ENCODE data around the gene ATP2C2. TPM values are rescaled to one million over a fixed set of nuclear protein-coding genes. Genes with fewer than 3 reads are reported as not detected.

Gene ATP2C2
- total and polyA plus RNA-seq, 8 donors = 1.1 to 141 (median 4.2) TPM; not detected in 2

DNA sequence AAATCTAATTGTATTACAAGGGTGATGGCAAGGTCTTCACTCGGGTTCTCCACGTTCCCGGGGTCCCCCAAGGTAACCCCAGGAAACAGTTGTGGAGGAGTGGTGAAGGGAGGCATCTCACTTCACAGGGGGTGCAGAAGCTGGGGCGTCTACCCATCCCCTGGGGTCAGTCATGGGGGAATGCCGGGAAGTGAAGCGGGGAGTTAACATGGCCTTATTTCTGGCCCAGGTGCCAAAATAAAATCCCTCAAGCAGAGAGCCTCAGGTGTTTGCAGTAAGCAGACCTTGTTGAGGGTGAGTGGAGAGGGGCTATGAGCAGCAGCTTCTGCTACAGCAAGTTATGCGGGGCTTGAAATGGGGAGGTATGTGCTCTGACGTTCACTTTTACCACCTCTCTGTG lies 9.0 kb upstream of the ATP2C2 start:
- Histone ChIP-seq H3K4me1 (peaks cover 0 to 16% (median 10%) of the 10 kb centered on the region in 4 donors), H3K27ac (no peak overlapping the region), H3K9me3 (no peaks in the 10 kb centered on the region), H3K27me3 (no peaks in the 10 kb centered on the region), H3K36me3 (no peaks in the 10 kb centered on the region), H3K4me3 (no peak overlapping the region)
- WGBS, 5 donors = 64 to 77% (median 69%) methylated on average over 7 to 8 of the region's 8 CpGs
- intact Hi-C loops (cut with DNase I; ENCODE audit: low total_unique reads) = no loop called here
- no peak for TF ChIP-seq POLR2AphosphoS5 (IDR thresholded peaks at IDR 0.05)
- no peak for DNase-seq

GRCh38 chr16:84360170-84360569 lies 8.2 kb upstream of the ATP2C2 start:
- DNase-seq = no peak
- intact Hi-C loops (cut with DNase I; ENCODE audit: low total_unique reads) = no loop called here
- Histone ChIP-seq H3K4me1 (peaks cover 0 to 16% (median 10%) of the 10 kb centered on the region in 4 donors), H3K9me3 (no peaks in the 10 kb centered on the region), H3K27me3 (no peaks in the 10 kb centered on the region), H3K4me3 (no peak overlapping the region), H3K36me3 (no peaks in the 10 kb centered on the region), H3K27ac (no peak overlapping the region)
- WGBS, 5 donors = 80 to 89% (median 84%) methylated on average over 15 of the region's 15 CpGs
- TF ChIP-seq, protein P1, sequence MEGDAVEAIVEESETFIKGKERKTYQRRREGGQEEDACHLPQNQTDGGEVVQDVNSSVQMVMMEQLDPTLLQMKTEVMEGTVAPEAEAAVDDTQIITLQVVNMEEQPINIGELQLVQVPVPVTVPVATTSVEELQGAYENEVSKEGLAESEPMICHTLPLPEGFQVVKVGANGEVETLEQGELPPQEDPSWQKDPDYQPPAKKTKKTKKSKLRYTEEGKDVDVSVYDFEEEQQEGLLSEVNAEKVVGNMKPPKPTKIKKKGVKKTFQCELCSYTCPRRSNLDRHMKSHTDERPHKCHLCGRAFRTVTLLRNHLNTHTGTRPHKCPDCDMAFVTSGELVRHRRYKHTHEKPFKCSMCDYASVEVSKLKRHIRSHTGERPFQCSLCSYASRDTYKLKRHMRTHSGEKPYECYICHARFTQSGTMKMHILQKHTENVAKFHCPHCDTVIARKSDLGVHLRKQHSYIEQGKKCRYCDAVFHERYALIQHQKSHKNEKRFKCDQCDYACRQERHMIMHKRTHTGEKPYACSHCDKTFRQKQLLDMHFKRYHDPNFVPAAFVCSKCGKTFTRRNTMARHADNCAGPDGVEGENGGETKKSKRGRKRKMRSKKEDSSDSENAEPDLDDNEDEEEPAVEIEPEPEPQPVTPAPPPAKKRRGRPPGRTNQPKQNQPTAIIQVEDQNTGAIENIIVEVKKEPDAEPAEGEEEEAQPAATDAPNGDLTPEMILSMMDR (IDR thresholded peaks at IDR 0.05) = no peak
- TF ChIP-seq EP300 (IDR thresholded peaks at IDR 0.05) = no peak
- TF ChIP-seq POLR2A (IDR thresholded peaks at IDR 0.05) = no peak
- no peak for TF ChIP-seq POLR2AphosphoS5 (IDR thresholded peaks at IDR 0.05)

DNA sequence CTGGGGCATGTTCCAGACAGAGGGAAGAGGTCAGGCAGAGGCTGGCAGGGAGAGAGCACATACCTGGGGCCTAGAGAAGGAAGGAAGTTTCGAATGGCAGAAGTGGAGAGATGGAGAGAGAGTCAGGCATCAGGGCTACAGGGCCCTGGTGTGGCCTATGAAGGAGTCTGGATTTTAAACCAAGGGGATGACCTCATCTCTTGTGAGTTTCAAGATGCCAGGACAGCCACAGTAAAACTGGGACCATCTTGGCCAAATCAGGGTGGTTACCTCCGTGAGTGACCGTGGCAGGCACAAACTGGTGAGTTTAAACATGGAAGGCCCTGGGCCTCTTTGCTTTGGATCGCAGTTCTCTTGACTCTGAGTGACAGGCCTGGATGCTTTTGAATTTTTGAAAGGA lies 7.6 kb upstream of the ATP2C2 start:
- Histone ChIP-seq H3K27me3 (no peaks in the 10 kb centered on the region), H3K36me3 (no peaks in the 10 kb centered on the region), H3K9me3 (no peaks in the 10 kb centered on the region), H3K27ac (no peak overlapping the region), H3K4me3 (no peak overlapping the region), H3K4me1 (peaks cover 0 to 16% (median 10%) of the 10 kb centered on the region in 4 donors)
- DNase-seq = no peak
- TF ChIP-seq POLR2AphosphoS5 (IDR thresholded peaks at IDR 0.05) (no peak), POLR2A (IDR thresholded peaks at IDR 0.05) (no peak), EP300 (IDR thresholded peaks at IDR 0.05) (no peak)
- TF ChIP-seq, protein P1 (IDR thresholded peaks at IDR 0.05) = no peak
- whole genome bisulfite sequencing, 5 donors = 77 to 94% (median 85%) methylated on average over 4 of the region's 4 CpGs
- intact Hi-C loops (cut with DNase I; ENCODE audit: low total_unique reads) = no loop called here

DNA sequence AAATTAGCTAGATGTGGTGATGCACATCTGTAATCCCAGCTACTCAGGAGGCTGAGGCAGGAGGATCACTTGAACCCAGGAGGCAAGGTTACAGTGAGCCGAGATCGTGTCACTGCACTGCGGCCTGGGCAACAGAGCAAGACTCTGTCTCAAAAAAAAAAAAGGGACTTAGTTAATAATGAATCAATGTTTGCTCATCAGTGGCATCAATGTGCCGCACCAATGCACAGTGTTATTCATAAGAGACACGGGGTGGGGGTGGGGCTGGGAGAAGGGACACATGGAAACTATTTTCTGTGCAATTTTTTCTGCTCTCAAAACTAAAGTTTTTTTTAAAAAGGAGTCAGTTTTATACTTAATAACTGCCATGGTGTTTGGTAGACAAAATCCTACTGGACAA lies 6.8 kb upstream of the ATP2C2 start:
- 82 to 90% (median 86%) methylated on average over 5 of the region's 5 CpGs for WGBS, 5 donors
- Histone ChIP-seq H3K4me3 (no peak overlapping the region), H3K36me3 (no peaks in the 10 kb centered on the region), H3K4me1 (peaks cover 0 to 9% (median 6%) of the 10 kb centered on the region in 4 donors), H3K27ac (no peak overlapping the region), H3K9me3 (no peaks in the 10 kb centered on the region), H3K27me3 (peaks cover 0 to 3% (median 0%) of the 10 kb centered on the region in 3 donors)
- intact Hi-C loops (cut with DNase I; ENCODE audit: low total_unique reads) = no loop called here
- no peak for TF ChIP-seq POLR2A (IDR thresholded peaks at IDR 0.05)
- TF ChIP-seq, protein P1 (IDR thresholded peaks at IDR 0.05) = no peak
- TF ChIP-seq POLR2AphosphoS5 (IDR thresholded peaks at IDR 0.05) = no peak
- no peak for TF ChIP-seq EP300 (IDR thresholded peaks at IDR 0.05)
- DNase-seq = no peak

- no peak overlapping the region for H3K27ac ChIP-seq
- H3K4me3 ChIP-seq = no peak overlapping the region
- intact Hi-C loops (cut with DNase I; ENCODE audit: low total_unique reads) = no loop called here
- H3K9me3 ChIP-seq = no peaks in the 10 kb centered on the region
- peaks cover 0 to 8% (median 4%) of the 10 kb centered on the region in 4 donors for H3K4me1 ChIP-seq
- peaks cover 0 to 12% (median 4%) of the 10 kb centered on the region in 3 donors for H3K27me3 ChIP-seq
- H3K36me3 ChIP-seq = no peaks in the 10 kb centered on the region
- no peak for TF ChIP-seq EP300 (IDR thresholded peaks at IDR 0.05)
- TF ChIP-seq POLR2AphosphoS5 (IDR thresholded peaks at IDR 0.05) = no peak
- TF ChIP-seq, protein P1 (IDR thresholded peaks at IDR 0.05) = no peak
- TF ChIP-seq POLR2A (IDR thresholded peaks at IDR 0.05) = no peak
- no peak for DNase-seq
- WGBS, 5 donors = 48 to 56% (median 56%) methylated on average over 13 of the region's 13 CpGs
Observed at GRCh38 chr16:84362471-84362941, 5.8 kb upstream of the ATP2C2 start.
